ENCODE data around the gene ZZZ3.
"Not testable (repeated sequence)": the region's sequence is repeated elsewhere in the genome, so short reads cannot be mapped to it uniquely, and the experiment has no call there.

Gene ZZZ3

DNA sequence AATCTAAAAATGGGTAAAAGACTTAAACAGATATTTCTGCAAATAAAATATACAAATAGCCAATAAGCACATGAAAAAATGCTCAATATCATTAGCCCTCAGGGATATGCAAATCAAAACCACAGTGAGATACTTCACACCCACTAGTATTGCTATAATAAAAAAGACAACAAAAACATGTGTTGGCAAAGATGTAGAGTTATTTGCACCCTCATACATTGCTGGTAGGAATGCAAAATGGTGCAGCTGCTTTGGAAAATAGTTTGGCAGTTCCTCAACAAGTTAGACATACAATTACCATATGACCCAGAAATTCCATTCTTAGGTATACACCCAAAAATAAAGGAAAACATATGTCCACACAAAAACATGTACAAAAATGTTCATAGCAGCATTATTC lies 30.2 kb downstream of the ZZZ3 start:
- no peak overlapping the region for H3K4me3 Mint-ChIP-seq
- peaks cover 4% of the 10 kb centered on the region for H3K36me3 Mint-ChIP-seq
- no peak overlapping the region for H3K27ac Mint-ChIP-seq
- no peak for ATAC-seq
- H3K4me1 Mint-ChIP-seq = peaks cover 28% of the 10 kb centered on the region
- H3K9me3 Mint-ChIP-seq = peaks cover 6% of the 10 kb centered on the region
- no peak for DNase-seq (ENCODE audit: low spot score in 2 of 2)

DNA sequence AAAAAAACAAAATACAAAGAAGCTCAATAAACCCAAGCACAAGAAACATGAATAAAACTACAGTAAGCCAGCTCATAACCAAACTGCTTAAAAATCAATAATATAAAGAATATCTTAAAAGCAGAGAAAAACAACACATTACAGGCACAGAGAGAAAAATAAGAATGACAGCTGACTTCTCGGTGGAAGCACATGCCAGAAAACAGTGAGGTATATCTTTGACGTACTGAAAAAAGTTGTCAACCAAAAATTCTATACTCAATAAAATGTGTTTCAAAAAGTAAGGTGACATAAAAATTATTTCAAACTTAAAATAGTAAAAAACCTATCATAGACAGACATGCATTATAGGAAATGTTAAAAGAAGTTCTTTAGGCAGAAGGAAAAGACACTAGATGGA lies 33.3 kb downstream of the ZZZ3 start:
- Mint-ChIP-seq H3K4me3 (no peak overlapping the region), H3K36me3 (peaks cover 28% of the 10 kb centered on the region), H3K27ac (no peak overlapping the region)

GRCh38 chr1:77646224-77646623 lies 36.2 kb downstream of the ZZZ3 start:
- peaks cover 16% of the 10 kb centered on the region for H3K4me1 Mint-ChIP-seq
- peaks cover 31% of the 10 kb centered on the region for H3K36me3 Mint-ChIP-seq
- not testable (repeated sequence) for H3K9me3 Mint-ChIP-seq; H3K4me3 Mint-ChIP-seq; H3K27ac Mint-ChIP-seq; ATAC-seq; DNase-seq (ENCODE audit: low spot score in 2 of 2)

More for the DNA sequence above, 33.3 kb downstream of the ZZZ3 start:
- Mint-ChIP-seq H3K4me1 (peaks cover 22% of the 10 kb centered on the region), H3K9me3 (peaks cover 6% of the 10 kb centered on the region)
- DNase-seq (ENCODE audit: low spot score in 2 of 2) (no peak), ATAC-seq (no peak)

GRCh38 chr1:77643456-77643855 lies 39.0 kb downstream of the ZZZ3 start:
- no peak overlapping the region for H3K4me3 Mint-ChIP-seq
- ATAC-seq (no peak), DNase-seq (ENCODE audit: low spot score in 2 of 2) (no peak)
- peaks cover 23% of the 10 kb centered on the region for H3K4me1 Mint-ChIP-seq
- peaks cover 41% of the 10 kb centered on the region for H3K36me3 Mint-ChIP-seq
- H3K27ac Mint-ChIP-seq = no peak overlapping the region
- H3K9me3 Mint-ChIP-seq = peaks cover 2% of the 10 kb centered on the region

DNA sequence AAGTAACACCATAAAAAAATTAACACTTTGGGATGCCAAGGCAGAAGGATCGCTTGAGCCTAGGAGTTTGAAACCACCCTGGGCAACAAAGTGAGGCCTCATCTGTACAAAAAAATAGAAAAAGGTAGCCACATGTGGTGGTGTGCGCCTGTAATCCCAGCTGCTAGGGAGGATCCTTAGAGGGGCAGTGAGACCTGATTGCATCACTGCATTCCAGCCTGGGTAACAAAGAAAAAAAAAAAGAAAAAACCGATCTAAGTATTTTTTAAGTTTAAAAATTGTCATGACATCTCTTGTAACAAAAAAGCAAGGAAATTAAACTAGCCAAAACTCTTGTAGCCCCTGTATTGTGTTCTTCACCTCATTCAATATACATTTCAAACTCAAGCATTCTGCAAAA lies 39.5 kb downstream of the ZZZ3 start:
- no peaks in the 10 kb centered on the region for H3K9me3 Mint-ChIP-seq
- H3K27ac Mint-ChIP-seq = no peak overlapping the region
- ATAC-seq (no peak), DNase-seq (ENCODE audit: low spot score in 2 of 2) (no peak)
- peaks cover 19% of the 10 kb centered on the region for H3K4me1 Mint-ChIP-seq
- H3K4me3 Mint-ChIP-seq = no peak overlapping the region
- peaks cover 41% of the 10 kb centered on the region for H3K36me3 Mint-ChIP-seq

GRCh38 chr1:77642196-77642595 lies 40.3 kb downstream of the ZZZ3 start:
- Mint-ChIP-seq H3K4me1 (peaks cover 19% of the 10 kb centered on the region), H3K36me3 (peaks cover 41% of the 10 kb centered on the region), H3K27ac (peak overlapping the region; percentile 52), H3K9me3 (no peaks in the 10 kb centered on the region), H3K4me3 (no peak overlapping the region)
- ATAC-seq = no peak
- DNase-seq (ENCODE audit: low spot score in 2 of 2) = no peak

- no peaks in the 10 kb centered on the region for H3K9me3 Mint-ChIP-seq
- peaks cover 45% of the 10 kb centered on the region for H3K36me3 Mint-ChIP-seq
- H3K27ac Mint-ChIP-seq = peak overlapping the region; percentile 74
- ATAC-seq = peak; percentile 91
- DNase-seq (ENCODE audit: low spot score in 2 of 2) = no peak
- H3K4me1 Mint-ChIP-seq = peaks cover 9% of the 10 kb centered on the region
- H3K4me3 Mint-ChIP-seq = no peak overlapping the region
These were observed 42.8 kb downstream of the ZZZ3 start for GRCh38 chr1:77639557-77640069.

DNA sequence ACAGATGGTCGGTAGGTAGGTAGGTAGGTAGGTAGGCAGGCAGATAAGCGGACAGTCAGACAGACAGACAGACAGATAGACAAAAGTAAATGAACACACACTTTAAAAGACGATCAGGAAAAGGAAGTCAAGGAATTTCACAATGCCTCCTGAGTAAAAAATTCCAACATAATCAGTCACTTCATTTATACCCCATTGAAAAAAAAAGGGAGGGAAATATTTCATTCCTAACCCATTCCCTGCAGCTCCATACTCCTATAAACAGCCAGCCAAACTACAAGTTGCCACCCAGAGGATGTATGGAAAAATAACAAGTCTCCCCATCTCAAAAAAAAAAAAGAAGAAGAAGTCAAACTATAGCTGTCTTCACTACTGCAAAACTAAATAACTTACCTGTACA lies 43.4 kb downstream of the ZZZ3 start:
- no peak for DNase-seq (ENCODE audit: low spot score in 2 of 2)
- peak overlapping the region; percentile 74 for H3K27ac Mint-ChIP-seq

DNA sequence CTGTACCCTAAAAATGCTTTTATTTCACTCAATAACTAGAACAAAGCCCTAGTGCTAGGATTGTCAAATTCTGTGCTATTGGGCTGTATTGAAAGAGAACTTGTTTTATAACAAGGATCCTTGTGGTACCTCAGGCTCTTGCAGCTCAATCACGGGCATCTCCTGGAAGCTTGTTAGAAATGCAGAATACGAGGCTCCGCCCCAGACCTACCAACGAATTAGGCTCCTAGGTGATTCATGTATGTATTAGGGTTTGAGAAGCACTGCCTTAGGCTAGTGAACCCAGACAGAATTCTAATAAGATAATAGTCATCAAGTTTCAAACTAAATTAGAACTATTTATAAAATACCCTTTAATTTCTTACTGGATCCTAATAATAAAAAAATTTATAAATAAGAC lies 45.6 kb downstream of the ZZZ3 start:
- no peaks in the 10 kb centered on the region for H3K9me3 Mint-ChIP-seq
- H3K36me3 Mint-ChIP-seq = peaks cover 60% of the 10 kb centered on the region
- no peak for DNase-seq (ENCODE audit: low spot score in 2 of 2)
- ATAC-seq = no peak
- H3K4me1 Mint-ChIP-seq = peaks cover 15% of the 10 kb centered on the region
- H3K27ac Mint-ChIP-seq = no peak overlapping the region
- no peak overlapping the region for H3K4me3 Mint-ChIP-seq

More for the DNA sequence above, 43.4 kb downstream of the ZZZ3 start:
- ATAC-seq = no peak
- peaks cover 9% of the 10 kb centered on the region for H3K4me1 Mint-ChIP-seq
- no peak overlapping the region for H3K4me3 Mint-ChIP-seq
- peaks cover 45% of the 10 kb centered on the region for H3K36me3 Mint-ChIP-seq
- H3K9me3 Mint-ChIP-seq = no peaks in the 10 kb centered on the region
